GM18517 (cell line): ENCODE results near the gene ADCY5.

Source experiments
- ATAC-seq: cut with Tn5 transposase; IDR thresholded peaks from one replicate; pipeline ENCODE4 v1.9.1; 2021; ENCODE audit warnings: mild to moderate bottlenecking, moderate library complexity; ENCODE audit not compliant: unreplicated experiment

The ADCY5 gene

GRCh38 chr3:123459862-123460261 lies 11.0 kb upstream of the ADCY5 start:
- ATAC-seq = no peak

DNA sequence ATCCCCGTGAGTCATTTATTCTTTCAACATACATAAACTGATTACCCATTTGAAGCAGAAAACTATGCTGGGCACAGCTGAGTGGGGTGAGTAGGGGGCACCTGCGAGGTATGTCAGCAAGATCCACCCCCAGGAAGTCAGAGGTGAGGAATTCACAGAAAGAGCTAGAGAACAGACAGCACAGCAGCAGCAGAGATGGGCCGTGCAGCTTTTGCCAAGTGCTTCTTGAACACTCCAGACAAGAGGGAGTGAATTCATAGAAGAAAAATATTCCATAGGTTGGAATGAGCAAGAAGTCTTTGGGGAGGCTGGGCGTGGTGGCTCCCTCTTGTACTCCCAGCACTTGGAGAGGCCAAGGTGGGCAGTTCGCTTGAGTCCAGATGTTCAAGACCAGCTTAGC lies 9.4 kb upstream of the ADCY5 start:
- no peak for ATAC-seq

DNA sequence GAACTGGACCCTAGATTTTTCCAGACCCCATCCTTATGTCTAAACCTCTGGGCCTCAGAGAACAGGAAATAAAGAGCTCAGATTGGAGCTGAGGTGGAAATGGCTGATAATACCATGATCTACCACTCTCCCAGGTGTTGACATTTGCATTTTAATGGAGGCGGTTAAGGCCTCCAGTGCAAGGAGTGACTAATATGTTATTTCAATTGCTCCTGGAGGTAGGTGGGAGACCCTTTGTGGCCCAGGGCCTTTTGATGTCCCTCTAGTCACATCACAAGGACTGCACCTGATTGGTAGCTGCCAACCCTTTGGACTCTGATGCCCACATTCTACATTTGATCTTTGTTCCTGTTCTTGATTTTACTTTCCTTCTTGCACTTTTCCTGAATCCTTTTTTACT lies 9.0 kb upstream of the ADCY5 start:
- ATAC-seq = no peak

GRCh38 chr3:123453675-123454074 lies 4.8 kb upstream of the ADCY5 start:
- ATAC-seq = no peak

GRCh38 chr3:123451186-123451585 lies 2.3 kb upstream of the ADCY5 start:
- ATAC-seq = no peak

- ATAC-seq = no peak
Observed at GRCh38 chr3:123449997-123450604, 1.2 kb upstream of the ADCY5 start.

DNA sequence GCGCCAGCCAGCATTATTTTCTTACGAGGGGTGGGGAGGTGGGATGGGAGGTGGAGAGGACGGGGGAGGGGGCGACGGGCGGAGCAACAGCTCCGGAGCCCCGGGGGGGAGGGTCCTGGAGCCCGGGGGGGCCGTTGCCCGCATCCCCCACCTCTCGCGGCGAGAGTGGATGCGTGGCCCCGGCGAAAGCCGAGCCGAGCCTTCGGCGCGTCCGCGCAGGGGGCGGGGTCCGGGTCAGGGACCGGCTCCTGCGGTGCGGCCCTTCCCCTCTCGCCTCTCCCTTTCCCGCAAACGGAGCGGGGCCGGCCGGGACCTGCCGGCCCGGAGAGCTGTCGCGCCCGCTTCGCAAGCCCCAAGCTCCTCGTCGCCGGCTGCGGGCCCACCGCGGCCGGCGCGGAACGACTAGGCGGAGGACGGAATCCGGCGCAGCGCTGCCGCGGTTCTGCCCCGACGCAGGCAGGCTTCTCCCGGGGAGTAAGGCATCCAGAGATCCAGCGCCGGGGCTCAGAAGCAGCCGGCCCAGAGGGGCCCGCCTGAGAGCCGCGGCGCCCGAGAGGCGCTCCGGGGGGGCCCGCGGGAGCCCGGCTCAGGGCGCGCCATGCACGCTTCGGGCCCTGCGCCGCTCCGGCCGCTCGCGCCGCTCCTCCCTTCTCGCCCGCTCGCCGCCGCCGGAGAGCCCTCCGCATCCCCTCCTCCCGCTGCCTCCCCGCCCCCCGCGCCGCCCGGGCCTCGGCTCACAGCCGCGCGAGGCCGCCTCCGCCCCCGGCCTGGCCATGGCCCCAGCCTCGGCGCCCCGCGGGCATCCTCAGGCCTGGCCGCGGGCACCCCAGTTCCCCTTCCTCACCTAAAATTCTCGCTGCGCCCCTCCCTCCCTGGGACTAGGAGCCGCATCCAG lies 459 bp upstream of the ADCY5 start:
- no peak for ATAC-seq

- ATAC-seq = no peak
Observed at GRCh38 chr3:123447749-123448517, 957 bp downstream of the ADCY5 start.

DNA sequence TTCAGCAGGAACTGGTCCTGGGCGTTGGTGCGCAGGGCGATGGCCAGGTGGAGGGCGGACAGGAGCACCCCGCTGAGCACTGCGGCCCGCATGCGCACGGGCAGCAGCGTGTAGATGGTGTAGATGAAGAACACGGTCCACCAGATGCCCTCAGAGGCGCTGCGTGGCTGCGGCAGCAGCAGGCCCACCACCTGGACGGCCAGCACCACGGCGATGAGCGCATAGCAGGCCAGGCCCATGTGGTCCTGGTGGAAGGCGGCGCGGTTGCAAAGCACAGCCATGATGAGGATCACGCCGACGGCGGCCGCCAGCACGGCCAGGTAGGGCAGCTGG lies 1.5 kb downstream of the ADCY5 start:
- ATAC-seq = no peak

GRCh38 chr3:123446610-123447109 lies 2.2 kb downstream of the ADCY5 start:
- ATAC-seq = no peak

GRCh38 chr3:123446210-123446609 lies 2.7 kb downstream of the ADCY5 start:
- ATAC-seq = no peak

GRCh38 chr3:123445702-123446101 lies 3.2 kb downstream of the ADCY5 start:
- no peak for ATAC-seq

GRCh38 chr3:123444744-123445143 lies 4.1 kb downstream of the ADCY5 start:
- no peak for ATAC-seq

DNA sequence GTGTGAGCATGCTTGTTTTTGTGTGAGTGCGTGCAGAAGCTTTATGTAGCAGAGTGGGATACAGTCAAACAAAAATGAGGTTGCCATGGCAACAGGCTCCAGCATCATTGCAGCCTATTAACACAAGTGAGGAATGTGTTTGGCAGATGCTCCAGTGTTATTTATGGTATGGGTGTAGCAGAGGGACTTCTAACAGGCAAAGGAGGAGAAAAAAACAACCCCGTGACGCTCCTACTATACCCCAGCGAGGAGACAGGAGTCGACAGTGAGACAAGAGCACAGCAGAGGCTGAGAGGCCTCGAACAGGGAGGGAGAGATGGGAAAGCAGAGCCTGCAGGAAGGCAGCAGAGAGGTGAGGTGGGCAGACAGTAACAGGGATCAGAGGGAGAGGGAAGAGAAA lies 4.9 kb downstream of the ADCY5 start:
- ATAC-seq = no peak

DNA sequence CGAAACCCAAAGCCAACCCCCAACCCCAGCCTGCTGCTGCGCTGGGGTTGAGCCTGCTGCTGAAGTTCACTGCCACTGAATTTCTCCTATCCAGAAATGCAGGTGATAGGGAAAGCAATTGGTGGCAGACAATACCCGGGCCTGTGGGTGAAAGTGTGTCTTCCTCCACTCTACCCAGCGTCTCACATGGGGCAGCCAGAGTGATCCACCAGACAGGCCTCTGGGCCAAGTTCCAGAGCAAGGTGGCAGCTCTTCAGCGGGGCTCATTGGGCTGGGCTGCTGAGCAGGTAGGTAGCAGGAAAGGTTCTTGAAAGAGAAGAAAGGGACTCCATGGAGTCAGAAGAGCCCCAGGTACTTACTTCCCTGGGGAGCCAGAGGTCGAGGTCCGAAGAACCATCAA lies 6.0 kb downstream of the ADCY5 start:
- no peak for ATAC-seq

GRCh38 chr3:123442125-123442524 lies 6.8 kb downstream of the ADCY5 start:
- ATAC-seq = no peak

DNA sequence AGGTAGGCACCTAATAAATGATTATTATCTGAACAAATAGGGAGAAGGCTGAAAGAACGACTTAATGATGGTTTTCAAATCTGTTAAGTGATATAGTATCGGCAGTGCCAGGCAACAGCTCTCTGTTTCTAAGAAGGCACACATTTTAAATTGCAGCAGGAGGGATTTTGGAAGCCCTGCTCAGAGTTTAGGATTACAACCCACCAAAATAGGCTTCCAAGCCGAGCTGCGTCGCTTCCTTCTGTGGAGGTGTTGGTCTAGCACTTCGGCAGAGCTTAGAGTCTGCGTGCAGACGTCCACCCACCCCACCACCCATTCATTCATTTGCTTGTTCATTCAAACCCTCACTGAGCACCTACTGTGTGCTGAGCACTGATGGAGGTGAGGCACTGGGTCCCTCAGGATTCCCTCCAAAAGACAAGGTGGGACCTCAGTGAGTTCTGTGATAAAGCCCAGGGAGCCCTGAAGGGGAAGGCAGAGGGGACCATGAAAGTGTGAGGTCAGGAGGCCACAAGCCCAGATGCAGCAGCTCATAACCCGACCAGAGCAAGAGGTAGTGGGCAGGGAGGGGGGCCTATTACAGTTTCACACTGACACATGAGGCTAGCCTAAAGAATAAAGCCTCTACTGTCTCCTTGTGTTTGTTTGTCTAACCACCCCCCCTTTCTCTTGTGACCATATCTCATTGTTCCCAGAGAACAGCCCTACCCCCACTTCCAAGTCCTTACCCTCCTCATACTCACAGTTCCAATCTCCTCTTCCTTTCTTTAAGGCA lies 8.9 kb downstream of the ADCY5 start:
- no peak for ATAC-seq

DNA sequence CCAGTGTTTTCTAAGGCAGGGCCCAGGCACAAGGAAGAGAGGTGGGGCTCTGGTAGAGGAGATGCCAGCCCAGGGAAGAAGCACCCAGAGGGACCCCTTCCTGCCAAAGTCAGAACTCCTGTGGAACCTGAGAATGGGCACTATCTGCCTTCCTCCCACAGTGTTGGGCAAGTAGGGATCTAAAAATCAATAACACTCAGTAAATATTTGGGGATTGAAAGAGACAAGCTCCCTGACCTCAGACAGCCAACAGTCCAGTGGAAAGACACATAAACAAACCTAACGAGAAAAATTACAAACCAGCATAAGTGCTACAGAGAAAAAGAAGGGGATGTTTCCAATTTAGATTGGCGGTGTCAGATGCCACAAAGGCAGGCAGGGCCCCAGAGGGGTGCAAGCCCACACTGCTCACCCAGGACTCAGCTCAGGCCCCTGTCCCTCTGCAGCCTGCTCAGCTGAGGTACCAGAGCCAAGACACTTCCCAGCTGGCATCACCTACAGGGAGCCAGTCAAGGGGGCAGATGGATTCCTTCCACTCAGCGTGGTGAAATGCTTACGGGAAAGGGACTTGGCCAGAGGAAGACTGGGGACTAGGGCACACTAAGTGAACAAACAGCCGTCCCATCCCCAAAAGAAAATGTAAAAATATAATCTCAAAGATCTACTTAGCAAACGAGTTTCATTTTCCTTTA lies 15.9 kb downstream of the ADCY5 start:
- no peak for ATAC-seq

DNA sequence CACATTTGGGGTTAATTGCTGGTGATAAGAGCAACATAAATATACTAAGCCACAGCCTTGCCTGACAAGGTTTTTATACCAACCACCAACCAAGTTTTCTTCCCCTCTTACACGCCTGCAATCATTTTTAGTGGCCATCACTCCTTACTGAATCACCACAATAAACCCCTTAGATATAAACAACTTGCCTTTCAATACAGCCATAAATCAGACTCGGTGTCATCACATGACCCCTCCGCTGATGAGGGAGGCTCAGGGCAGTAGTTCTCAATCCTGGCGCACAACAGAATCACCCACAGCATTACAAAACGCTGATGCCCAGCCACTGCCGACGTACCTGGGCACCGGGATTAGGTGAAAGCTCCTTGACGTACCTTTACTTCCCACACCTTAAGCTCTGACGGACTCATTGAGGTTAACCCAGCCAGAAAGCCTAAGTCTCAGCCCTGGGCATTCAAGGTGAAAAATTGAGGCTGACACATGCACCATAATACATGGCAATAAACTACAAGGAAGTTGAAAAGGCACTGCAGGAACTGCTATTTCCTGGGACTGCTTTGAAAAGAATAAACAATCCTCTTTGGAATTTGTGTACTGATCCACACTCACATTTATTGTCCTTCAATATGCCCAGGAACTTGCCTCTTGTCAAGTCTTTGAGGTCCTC lies 17.1 kb downstream of the ADCY5 start:
- ATAC-seq = no peak
